GM12891 (cell line): Measurements from ENCODE around the gene SEC31A.

ENCODE experiments used
- DNase-seq: peaks from one replicate; pipeline ENCODE4 v3.0.0; 2011; ENCODE audit warnings: low spot score; ENCODE audit not compliant: insufficient read length
- FAIRE-seq: peaks from 2 replicates; lab custom pipeline; 2011; peaks lifted over from hg19 to GRCh38; lab: Jason Lieb, UNC
- PAX5 ChIP-seq: IDR thresholded peaks from 2 replicates; pipeline ENCODE4 v1.6.1; 2011; ENCODE audit warnings: low read length, moderate library complexity, mild to moderate bottlenecking; ENCODE audit not compliant: insufficient read depth, severe bottlenecking
- POLR2A ChIP-seq: IDR thresholded peaks from 2 replicates; pipeline ENCODE4 v1.6.1; 2011; ENCODE audit warnings: low read depth, low read length, control low read depth
- POLR2AphosphoS5 ChIP-seq: IDR thresholded peaks from 2 replicates; pipeline ENCODE4 v1.6.1; 2011; ENCODE audit warnings: low read depth, low read length, control low read depth
- POU2F2 ChIP-seq: IDR thresholded peaks from 2 replicates; pipeline ENCODE4 v1.6.1; 2011; ENCODE audit warnings: low read depth, mild to moderate bottlenecking, control low read depth, low read length, moderate library complexity
- SPI1 ChIP-seq: IDR thresholded peaks from 2 replicates; pipeline ENCODE4 v1.6.1; 2011; ENCODE audit warnings: low read depth, low read length, control low read depth
- TAF1 ChIP-seq: IDR thresholded peaks from 2 replicates; pipeline ENCODE4 v1.6.1; 2011; ENCODE audit warnings: low read depth, low read length, control low read depth

SEC31A gene

GRCh38 chr4:82798168-82799005 lies 92.6 kb downstream of the SEC31A start, which contains the start of gene SCD5:
TSS of gene SCD5 (minus strand) at chr4:82798796. CDS start at chr4:82798537, 259 bp downstream.
- DNase-seq (peak; percentile 71), FAIRE-seq (no peak)
- TF ChIP-seq SPI1 (no peak), TAF1 (no peak), POLR2A (no peak), POLR2AphosphoS5 (no peak), POU2F2 (no peak), PAX5 (no peak)

GRCh38 chr4:82797405-82798111 lies 93.4 kb downstream of the SEC31A start:
- DNase-seq: no peak
- TF ChIP-seq TAF1: no peak
- TF ChIP-seq SPI1: no peak
- TF ChIP-seq POLR2A: no peak
- no peak for FAIRE-seq

- no peak for DNase-seq
- no peak for TF ChIP-seq POLR2AphosphoS5
- no peak for TF ChIP-seq TAF1
- TF ChIP-seq POLR2A: no peak
- TF ChIP-seq PAX5: no peak
- TF ChIP-seq SPI1: no peak
- TF ChIP-seq POU2F2: no peak
- no peak for FAIRE-seq
These were observed 93.9 kb downstream of the SEC31A start for GRCh38 chr4:82797040-82797404.

- FAIRE-seq (no peak), DNase-seq (no peak)
- TF ChIP-seq SPI1 (no peak), POU2F2 (no peak), TAF1 (no peak), PAX5 (no peak), POLR2A (no peak), POLR2AphosphoS5 (no peak)
These were observed 97.9 kb downstream of the SEC31A start for GRCh38 chr4:82792912-82793649.

GRCh38 chr4:82791179-82791578 lies 99.8 kb downstream of the SEC31A start:
- DNase-seq: no peak
- TF ChIP-seq POLR2A (no peak), POU2F2 (no peak)
- no peak for FAIRE-seq

- FAIRE-seq: no peak
- TF ChIP-seq POLR2A (no peak), POLR2AphosphoS5 (no peak), POU2F2 (no peak), PAX5 (no peak), SPI1 (no peak), TAF1 (no peak)
- no peak for DNase-seq
These were observed 100.8 kb downstream of the SEC31A start for GRCh38 chr4:82790060-82790660.

GRCh38 chr4:82789025-82789776 lies 101.8 kb downstream of the SEC31A start:
- DNase-seq: no peak
- TF ChIP-seq SPI1 (no peak), POU2F2 (no peak), TAF1 (no peak)
- no peak for FAIRE-seq

GRCh38 chr4:82787342-82787741 lies 103.6 kb downstream of the SEC31A start:
- DNase-seq: no peak
- TF ChIP-seq POLR2A (no peak), SPI1 (no peak), POU2F2 (no peak), POLR2AphosphoS5 (no peak), TAF1 (no peak), PAX5 (no peak)
- no peak for FAIRE-seq

- DNase-seq (no peak), FAIRE-seq (no peak)
- TF ChIP-seq TAF1 (no peak), POU2F2 (no peak), POLR2A (no peak), PAX5 (no peak), SPI1 (no peak), POLR2AphosphoS5 (no peak)
These were observed 104.1 kb downstream of the SEC31A start for GRCh38 chr4:82786828-82787227.
